GM21825 (cell line): ENCODE data around the gene CAMK2A.
"Not testable (repeated sequence)": the region's sequence is repeated elsewhere in the genome, so short reads cannot be mapped to it uniquely, and the experiment has no call there.

Source experiments
- ATAC-seq: cut with Tn5 transposase; IDR thresholded peaks from one replicate; pipeline ENCODE4 v1.9.1; 2021; ENCODE audit warnings: mild to moderate bottlenecking, moderate library complexity; ENCODE audit not compliant: unreplicated experiment

The CAMK2A gene

GRCh38 chr5:150239099-150239793 lies 50.3 kb downstream of the CAMK2A start:
- ATAC-seq: no peak

- no peak for ATAC-seq
These were observed 50.9 kb downstream of the CAMK2A start for GRCh38 chr5:150238646-150239045.

- ATAC-seq: no peak
These were observed 52.4 kb downstream of the CAMK2A start for GRCh38 chr5:150236981-150237754.

GRCh38 chr5:150236313-150236712 lies 53.3 kb downstream of the CAMK2A start:
- no peak for ATAC-seq

DNA sequence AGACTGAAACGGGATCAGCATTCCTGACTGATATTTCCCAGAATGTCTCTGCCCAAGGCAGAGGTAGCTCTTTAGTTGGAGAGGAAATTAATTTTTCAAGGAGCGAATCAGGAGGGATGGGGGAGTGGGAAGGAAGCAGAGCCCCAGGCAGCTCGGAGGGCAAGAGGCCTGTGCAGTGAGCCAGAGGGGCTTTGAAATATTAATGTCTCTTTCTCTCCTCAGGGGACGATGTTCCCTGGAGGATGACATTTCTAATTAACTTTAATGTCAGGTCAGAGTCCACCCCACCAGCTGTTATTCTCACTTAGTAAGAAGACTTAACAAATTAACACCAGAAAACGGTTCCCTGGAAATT lies 54.1 kb downstream of the CAMK2A start:
- no peak for ATAC-seq

DNA sequence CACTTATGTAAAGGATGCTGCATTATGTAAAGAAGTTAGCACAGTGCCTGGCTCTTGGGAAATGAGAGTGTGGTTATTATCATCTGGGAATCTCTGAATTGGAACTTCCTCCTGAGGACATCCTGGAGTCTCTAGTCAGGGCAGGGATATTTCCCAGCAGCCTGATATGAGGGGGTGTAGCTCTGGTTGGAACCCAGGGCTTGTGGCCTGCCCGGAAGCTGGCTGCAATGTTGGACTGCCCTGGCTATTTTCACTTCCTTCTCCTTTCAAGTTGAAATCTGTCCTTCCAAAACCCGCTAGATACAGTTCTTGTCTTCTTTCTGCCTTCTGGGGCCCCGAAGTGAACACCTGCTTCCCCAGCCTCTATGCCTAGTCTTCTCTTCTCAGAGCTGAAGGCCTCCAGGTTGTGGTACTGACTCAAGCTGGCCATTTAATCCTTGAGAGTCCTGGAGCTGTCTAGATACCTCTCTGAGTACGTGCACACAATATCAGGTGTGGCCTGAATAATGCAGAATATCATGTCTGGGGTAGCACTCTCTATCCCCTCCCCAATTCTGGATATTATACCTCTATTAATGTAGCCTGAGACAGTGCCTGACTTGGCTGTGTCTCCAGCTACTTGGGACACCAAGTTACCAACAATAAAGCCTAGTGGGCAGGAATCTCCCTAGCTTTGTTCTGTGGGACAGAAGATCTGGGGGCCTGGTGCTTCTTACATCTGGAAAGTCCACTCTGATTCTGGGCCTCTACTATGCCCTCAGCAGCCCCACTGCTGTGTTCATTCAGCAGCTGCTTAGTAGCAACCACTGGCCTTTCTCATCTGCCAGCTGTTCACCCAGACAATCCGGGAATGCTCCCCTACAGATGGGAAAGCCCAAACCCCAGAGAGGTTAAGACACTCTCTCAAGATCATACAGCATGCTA lies 54.7 kb downstream of the CAMK2A start:
- ATAC-seq: no peak

DNA sequence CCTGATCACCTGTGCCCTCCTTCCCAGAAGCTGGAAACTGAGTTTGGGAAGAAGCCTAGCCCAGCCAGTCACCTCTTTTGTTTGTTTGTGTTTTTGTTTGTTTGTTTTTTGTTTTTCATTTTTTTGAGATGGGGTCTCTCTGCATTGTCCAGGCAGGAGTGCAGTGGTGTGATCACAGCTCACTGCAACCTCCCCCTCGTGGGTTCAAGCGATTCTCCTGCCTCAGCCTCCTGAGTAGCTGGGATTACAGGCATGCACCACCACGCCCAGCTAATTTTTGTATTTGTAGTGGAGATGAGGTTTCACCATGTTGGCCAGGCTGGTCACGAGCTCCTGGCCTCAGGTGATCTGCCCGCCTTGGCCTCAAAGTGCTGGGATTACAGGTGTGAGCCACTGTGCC lies 55.9 kb downstream of the CAMK2A start:
- ATAC-seq: not testable (repeated sequence)

GRCh38 chr5:150230842-150231241 lies 58.7 kb downstream of the CAMK2A start:
- ATAC-seq: no peak

GRCh38 chr5:150229571-150229970 lies 60.0 kb downstream of the CAMK2A start:
- no peak for ATAC-seq

- ATAC-seq: no peak
These were observed 61.8 kb downstream of the CAMK2A start for GRCh38 chr5:150227606-150228273.

DNA sequence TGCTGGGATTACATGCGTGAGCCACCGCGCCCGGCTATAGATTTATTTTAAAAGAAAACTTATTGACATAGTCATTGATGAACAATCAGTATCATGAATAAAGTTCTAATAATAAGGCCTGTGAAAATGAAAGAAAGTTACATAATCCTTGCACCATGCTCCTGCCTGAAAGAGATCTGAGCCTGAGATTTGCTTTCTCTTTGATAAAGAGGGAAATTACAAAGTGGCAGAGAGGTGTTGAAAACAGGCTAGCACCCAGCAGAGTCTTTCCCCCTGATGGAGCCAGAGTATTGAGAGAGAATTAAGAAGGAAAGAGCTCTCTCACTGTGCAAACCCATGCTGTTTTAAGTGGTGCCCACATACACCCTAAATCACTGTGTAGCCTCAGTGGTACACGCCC lies 62.5 kb downstream of the CAMK2A start:
- no peak for ATAC-seq

DNA sequence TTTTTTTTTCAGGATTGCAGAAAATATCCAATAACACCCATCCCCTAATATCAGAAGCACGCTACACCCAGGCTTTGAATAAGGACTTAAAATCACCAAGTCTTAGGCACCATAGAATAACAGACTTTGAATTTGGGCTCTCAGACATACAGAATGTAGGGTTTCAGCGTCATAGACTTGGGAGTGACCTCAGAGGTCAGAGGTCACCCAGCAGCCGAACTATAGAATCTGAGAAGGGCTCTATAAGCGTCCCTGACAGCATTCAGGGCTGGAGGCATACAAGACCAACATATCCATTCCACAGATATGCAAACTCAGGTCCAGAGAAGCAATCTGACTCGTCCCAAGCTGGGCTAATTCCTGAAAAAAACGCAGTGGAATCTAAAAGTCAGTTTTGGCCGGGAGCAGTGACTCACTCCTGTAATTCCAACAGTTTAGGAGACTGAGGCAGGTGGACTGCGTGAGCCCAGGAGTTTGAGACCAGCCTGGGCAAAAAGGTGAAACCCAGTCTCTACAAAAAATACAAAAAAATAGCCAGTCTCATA lies 65.0 kb downstream of the CAMK2A start:
- no peak for ATAC-seq

DNA sequence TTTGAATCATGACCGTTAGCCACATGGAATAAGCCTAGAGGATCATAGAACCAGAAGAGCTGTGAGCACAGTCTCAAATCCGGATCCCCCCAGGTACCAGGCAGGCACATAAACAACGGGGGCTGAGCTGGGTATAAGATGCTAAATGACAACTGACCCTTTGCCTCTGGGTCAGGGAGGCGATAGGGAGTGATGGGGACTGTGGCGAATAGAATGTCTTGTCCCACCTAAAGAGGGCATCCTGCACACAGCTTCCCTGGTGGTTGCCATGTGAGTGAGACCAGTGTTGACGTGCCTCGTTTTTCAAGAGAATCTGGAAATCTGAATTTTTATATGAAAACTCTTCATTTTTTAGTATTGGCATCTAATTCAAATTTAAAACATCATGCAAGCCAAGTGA lies 66.1 kb downstream of the CAMK2A start:
- ATAC-seq: no peak

DNA sequence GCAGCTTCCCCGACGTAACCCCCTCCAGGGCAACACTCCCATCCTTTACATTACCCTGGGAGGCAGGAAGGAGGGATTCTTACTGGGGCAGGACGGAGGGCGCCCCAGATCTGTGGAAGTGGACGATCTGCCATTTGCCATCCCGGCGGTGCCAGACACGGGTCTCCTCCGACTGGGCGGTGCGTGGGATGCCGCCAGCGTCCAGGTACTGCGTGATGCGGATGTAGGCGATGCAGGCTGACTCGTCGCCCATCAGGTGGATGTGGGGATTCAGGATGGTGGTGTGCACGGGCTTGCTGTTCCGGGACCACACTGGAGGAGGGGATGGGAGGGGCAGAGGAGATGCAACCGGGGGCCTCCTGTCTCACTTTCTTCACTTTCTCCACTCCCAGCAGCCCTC lies 66.7 kb downstream of the CAMK2A start:
- ATAC-seq: no peak

DNA sequence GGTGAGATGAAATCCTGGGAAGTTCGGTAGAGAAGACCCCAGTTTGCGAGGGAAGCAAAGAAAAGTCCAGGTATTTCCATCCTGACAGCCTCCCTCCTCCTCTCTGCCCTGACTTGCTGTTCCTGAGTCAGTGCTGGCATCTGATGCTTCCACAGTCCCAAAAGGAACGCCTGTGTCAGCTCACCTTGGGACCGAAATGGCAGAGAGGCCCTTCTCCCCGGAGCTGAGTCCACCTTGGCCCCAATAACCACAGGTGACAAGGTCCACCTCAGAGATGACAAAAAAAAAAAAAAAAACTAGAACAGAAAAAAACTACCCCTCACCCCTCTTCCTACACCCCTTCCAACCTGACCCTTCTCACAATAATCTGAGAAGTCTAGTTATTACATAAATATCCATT lies 68.1 kb downstream of the CAMK2A start:
- ATAC-seq: no peak

DNA sequence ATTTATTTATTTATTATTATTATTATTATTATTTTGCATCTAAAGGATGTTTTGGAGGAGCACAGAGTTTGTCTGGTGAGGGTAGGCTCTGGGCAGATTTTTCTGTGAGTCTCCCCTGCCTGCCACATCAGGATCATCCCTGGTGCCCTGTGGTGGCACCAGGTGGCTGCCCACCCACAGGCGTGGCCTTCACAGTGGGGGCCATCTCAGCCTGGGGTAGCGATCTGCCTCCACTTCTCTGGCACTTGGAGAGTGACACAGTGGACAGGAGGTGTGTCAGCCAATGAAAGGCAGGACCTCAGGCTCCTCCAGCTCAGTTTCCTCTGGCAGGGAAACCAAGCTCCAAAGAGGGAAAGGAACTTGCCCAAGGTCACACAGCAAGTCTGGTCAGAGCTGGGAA lies 69.7 kb downstream of the CAMK2A start:
- ATAC-seq: no peak

- ATAC-seq: no peak
These were observed 70.4 kb downstream of the CAMK2A start for GRCh38 chr5:150219142-150219541.

DNA sequence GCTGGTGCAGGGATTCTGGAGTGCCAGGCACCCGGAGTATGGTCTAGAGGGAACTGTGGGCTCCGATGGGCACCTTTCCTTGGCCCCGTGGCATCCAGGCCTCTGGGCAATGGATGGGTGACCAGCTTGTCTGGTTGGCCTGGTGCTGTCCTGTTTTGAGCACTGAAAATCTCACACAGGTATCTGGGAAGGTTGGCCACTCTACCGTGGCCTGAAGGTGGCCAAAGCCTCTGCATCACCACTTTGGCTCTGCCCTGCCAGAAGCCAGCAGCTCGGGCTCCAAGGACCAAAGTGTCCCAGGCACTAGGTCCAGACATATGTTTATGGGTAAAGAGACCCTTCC lies 70.9 kb downstream of the CAMK2A start:
- no peak for ATAC-seq

DNA sequence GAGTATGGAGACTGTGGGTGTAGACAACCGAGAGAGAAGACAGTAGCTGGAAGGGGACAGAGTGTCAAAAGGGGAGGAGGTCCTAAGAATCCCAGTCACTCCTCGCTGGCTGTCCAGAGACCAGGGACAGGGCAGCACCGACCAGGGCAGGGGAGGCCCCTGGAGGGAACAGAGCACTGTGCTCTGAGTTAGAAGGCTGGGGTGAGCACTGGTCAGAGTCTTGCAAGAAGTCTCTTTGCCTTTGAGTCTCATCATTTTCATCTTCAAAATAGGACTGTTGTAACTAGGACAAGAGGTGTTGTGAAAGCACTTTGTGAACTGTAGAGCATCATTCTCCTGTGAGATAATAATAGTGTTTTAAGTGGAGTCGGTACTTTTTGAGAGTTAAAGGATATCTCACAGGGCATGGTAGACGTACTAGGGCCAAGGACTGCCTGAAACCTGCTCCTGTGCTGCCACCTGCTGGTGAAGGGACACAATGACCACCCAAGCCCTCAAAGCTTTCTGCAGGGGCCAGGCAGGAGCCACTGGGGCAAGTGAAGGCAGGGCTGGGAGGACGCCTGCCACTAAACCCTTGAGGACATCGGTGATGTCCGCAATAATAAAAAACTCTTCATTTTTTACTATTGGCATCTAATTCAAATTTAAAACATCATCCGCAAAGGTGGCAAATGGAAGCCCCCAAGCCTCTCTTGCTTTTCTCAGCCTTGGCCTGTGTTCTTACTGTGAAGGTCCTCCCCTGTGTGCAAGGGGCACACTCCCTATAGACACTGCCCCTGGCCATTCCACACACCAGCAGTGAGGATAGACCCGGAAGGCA lies 71.5 kb downstream of the CAMK2A start:
- peak; percentile 83 for ATAC-seq

DNA sequence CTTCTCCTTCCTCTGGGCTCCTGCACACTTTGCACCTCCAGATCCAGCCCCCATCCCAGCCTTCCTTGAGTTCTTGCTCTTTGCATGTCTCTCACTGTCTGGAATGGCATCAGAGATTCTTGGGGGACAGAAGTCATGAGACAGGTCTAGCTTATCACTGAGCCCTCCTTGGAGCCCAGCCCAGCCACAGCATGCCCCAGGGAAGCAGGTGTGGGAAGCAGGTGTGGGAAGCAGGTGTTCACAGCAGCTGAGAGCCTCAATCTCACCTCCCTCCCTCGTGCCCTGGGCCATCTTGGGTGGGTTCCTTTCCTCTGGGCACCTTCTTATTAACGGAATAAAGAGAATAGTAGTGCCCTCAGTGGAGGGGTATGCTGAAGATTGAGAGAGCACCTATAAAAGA lies 72.5 kb downstream of the CAMK2A start:
- ATAC-seq: no peak
